ENCODE results near the gene MKI67.

MKI67 gene

DNA sequence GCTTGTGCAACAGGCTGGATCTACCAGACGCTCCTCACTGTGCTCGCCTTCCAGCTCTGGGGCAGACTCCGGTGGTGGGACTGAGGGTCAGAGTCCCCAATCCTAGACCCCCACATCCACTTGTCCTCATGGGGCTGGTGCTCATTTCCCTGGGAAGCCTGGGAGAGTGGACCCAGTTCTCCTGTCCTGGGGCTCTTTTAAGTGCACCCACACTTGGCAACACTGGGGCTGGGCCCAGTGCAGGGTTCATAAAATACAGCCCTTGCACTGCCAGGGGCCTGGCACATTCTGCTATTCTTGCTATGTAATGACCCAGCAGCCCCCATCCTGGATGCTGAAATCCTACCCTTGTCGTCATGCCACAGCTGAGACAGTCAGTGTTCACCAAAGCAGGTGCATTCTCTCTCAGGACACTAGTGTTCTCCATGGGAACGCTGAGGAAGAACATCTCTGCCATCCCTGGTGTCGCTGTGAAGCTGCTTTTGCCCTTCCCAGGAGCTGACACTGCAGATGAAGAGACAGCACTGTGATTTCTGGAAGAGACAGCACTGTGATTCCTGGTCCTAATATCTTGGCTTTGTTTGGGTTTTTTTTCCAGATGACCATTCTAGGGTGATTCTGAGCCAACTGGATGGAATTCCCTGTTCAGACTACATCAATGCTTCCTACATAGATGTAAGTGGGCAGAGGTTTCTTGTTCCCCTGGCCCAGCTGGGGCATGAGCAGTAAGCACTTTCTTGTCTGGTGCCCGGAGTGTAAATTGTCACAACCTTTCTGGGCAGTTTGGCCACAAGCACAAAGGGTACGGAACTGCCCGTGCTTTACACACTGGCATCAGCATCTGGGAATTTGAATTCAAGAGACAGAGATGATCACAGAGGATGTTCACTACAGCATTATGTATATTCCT lies 65.6 kb downstream of the MKI67 start:
- no peak overlapping the region for H3K4me3 ChIP-seq (replicated peaks in 1 of 2; ENCODE audit: low read depth in 2 of 2, low read length in 2 of 2)
- no peak for DNase-seq (ENCODE audit: low read depth in 2 of 2)
- TF ChIP-seq, protein P1, sequence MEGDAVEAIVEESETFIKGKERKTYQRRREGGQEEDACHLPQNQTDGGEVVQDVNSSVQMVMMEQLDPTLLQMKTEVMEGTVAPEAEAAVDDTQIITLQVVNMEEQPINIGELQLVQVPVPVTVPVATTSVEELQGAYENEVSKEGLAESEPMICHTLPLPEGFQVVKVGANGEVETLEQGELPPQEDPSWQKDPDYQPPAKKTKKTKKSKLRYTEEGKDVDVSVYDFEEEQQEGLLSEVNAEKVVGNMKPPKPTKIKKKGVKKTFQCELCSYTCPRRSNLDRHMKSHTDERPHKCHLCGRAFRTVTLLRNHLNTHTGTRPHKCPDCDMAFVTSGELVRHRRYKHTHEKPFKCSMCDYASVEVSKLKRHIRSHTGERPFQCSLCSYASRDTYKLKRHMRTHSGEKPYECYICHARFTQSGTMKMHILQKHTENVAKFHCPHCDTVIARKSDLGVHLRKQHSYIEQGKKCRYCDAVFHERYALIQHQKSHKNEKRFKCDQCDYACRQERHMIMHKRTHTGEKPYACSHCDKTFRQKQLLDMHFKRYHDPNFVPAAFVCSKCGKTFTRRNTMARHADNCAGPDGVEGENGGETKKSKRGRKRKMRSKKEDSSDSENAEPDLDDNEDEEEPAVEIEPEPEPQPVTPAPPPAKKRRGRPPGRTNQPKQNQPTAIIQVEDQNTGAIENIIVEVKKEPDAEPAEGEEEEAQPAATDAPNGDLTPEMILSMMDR (IDR thresholded peaks at IDR 0.05; ENCODE audit: low read depth, low read length), result no peak

DNA sequence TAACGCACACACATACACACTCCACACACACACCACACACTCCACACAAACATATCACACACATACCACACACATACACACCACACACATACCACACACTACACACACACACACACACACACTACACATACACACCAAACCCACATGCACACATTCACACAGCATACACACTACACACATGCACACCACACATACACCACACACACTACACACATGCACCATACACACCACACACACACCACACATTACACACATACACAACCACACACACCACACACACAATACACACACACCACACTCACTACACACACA lies 66.3 kb downstream of the MKI67 start:
- no peak for DNase-seq (ENCODE audit: low read depth in 2 of 2)
- no peak overlapping the region for H3K4me3 ChIP-seq (replicated peaks in 1 of 2; ENCODE audit: low read depth in 2 of 2, low read length in 2 of 2)
- TF ChIP-seq, protein P1 (IDR thresholded peaks at IDR 0.05; ENCODE audit: low read depth, low read length), result no peak

DNA sequence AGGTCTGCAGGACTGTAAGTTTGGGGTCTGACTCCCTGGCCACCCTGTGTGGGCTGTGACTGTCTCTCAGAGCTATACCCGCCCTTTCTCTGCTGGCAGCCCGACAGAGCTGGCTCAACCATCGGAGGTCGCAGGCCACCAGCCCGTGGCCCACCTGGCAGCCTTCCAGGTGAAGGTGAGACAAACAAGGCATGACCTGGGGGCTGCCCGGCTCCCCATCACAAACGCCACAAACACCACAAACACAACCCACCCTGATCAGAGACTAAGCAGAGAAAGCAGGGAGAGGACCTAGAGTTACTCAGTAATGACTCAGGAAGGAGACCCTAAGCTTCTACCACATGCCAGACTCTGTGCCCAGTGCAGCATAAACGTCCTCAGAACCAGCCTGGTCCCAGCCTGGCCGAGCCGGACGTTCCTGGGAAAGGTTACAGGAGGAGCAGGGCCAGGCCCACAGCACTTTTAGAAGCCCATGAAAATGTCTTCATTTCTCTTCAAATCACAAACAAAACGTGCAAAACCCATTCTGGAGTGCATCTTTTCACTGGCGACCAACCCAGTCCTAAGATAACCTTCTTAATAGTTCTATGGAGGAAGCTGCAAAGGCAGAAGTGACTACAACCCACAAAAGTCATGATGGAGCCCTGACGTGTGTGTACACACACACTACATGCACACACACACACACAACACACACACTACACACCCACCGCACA lies 66.8 kb downstream of the MKI67 start:
- TF ChIP-seq, protein P1 (IDR thresholded peaks at IDR 0.05; ENCODE audit: low read depth, low read length), result no peak
- DNase-seq (ENCODE audit: low read depth in 2 of 2), result no peak
- H3K4me3 ChIP-seq (replicated peaks in 1 of 2; ENCODE audit: low read depth in 2 of 2, low read length in 2 of 2), result no peak overlapping the region

DNA sequence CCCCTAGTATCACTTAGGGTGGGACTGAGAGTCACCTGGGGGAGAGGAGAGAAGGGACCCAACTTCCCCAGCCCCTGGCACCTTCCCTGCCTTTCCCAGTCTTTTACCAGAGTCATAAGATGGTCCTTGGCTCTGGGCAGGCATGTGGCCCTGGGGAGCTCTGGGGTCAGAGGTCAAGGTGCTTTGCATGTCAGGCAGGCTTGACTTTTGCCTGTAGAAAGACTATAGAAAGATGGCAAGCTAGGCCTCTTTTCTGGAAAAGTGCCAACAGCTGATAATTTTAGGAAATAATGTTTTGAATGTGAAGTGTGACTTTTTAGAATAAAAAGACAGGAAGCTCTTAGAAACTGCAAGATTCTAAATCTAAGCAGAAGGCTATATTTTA lies 67.5 kb downstream of the MKI67 start:
- no peak for DNase-seq (ENCODE audit: low read depth in 2 of 2)
- TF ChIP-seq, protein P1 (IDR thresholded peaks at IDR 0.05; ENCODE audit: low read depth, low read length), result no peak
- no peak overlapping the region for H3K4me3 ChIP-seq (replicated peaks in 1 of 2; ENCODE audit: low read depth in 2 of 2, low read length in 2 of 2)

DNA sequence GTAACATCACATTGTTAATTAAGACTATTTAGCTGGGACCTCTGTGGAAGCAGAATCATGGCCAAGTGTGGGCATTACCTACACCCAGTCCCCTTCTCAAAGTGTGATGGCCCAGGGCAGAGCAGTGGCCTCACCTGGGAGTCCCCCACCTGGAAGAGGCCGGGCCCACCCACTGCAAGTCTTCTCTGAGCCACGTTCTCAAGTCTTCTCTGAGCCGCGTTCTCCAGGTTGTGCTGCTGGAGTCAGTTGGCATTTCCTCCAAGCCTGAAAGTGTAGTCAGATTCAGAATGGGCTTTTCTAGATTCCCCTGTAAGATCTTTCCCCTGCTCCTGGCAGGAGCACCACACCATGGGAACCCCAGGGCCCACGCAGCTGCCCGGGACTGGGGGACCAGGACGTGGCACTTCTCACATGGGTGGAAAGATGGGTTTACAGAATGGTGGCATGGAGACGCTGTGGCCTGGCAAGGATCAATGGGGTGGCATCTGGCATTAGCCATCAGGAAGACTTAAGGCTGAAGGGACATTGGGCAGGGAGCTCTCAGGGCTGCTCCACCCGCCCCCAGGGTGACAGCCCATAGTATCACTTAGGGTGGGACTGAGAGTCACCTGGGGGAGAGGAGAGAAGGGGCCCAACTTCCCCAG lies 68.0 kb downstream of the MKI67 start:
- DNase-seq (ENCODE audit: low read depth in 2 of 2), result no peak
- no peak overlapping the region for H3K4me3 ChIP-seq (replicated peaks in 1 of 2; ENCODE audit: low read depth in 2 of 2, low read length in 2 of 2)
- TF ChIP-seq, protein P1 (IDR thresholded peaks at IDR 0.05; ENCODE audit: low read depth, low read length), result no peak

DNA sequence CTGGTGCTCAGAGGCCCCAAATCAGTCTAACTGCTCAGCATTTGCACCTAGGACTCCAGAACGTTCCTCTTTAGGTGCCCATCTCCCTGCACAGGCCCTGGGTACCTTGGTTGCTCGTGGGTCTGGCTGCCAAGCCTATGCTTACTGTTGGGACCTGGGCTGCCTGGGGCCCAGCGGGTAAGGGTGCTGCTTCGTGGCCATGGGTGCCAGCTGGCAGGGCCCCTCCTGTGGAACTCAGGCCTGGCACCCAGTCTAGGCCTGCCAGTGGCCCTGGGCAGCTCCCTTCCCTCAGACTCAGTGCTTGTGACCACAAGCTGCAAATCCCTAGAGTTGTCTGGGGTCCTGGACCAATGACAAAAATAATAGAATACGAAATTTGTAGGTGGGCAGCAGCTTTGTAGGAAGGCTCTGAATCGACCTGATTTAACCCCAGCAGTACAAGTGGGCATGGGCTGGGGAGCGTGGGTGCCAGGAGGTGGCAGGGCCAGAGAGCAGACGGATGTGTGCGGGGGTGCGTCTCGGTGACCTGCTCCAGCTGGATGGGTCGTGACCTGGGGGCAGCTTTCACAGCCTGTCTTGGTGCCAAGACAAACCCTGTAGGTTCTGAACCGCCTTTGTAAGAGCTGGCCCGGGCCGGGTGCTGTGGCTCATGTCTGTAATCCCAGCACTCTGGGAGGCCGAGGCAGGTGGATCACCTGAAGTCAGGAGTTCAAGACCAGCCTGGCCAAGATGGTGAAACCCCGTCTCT lies 69.7 kb downstream of the MKI67 start:
- H3K4me3 ChIP-seq (replicated peaks in 1 of 2; ENCODE audit: low read depth in 2 of 2, low read length in 2 of 2), result no peak overlapping the region
- TF ChIP-seq, protein P1 (IDR thresholded peaks at IDR 0.05; ENCODE audit: low read depth, low read length), result no peak
- DNase-seq (ENCODE audit: low read depth in 2 of 2), result no peak

Measured in cardiac fibroblast (primary cell).